Breast epithelium (tissue), 4 donors: ENCODE measurements around the gene NAPB. TPM values are rescaled to one million over a fixed set of nuclear protein-coding genes. Genes with fewer than 3 reads are reported as not detected.

ENCODE experiments used
- DNase-seq, 2 donors: peaks; one replicate each; pipeline ENCODE4 v3.0.0-alpha.2; 2019; ENCODE audit warnings: low spot score in 2 of 2
- H3K27ac ChIP-seq, 2 donors: fragments of 200-600 bp; sonication (generic) in 1 of 2; one replicate each; pipeline ENCODE4 v1.5.1; 2016 to 2019; ENCODE audit warnings: mild to moderate bottlenecking in 1 of 2
- H3K27me3 ChIP-seq, 2 donors: fragments of 200-600 bp; sonication (generic) in 1 of 2; one replicate each; pipeline versions ENCODE4 v1.5.1 to v1.6.0; 2017 to 2019; ENCODE audit warnings: control low read depth in 1 of 2, mild to moderate bottlenecking in 1 of 2
- H3K36me3 ChIP-seq: fragments of 200-600 bp; one replicate; pipeline ENCODE4 v1.5.1; 2019
- H3K4me1 ChIP-seq, 2 donors: fragments of 200-600 bp; sonication (generic); one replicate each; pipeline ENCODE4 v1.5.1; 2016 to 2019; ENCODE audit warnings: control low read depth in 1 of 2
- H3K4me3 ChIP-seq, 3 donors: fragments of 200-600 bp; sonication (generic); 1 replicate in 2 of 3; 2 replicates in 1 of 3; pipeline ENCODE4 v1.5.1; 2016 to 2019; ENCODE audit warnings: mild to moderate bottlenecking in 3 of 3, moderate library complexity in 2 of 3
- H3K9me3 ChIP-seq, 2 donors: fragments of 200-600 bp; sonication (generic) in 1 of 2; one replicate each; pipeline ENCODE4 v1.5.1; 2016 to 2019; ENCODE audit warnings: control low read depth in 1 of 2
- POLR2A ChIP-seq: fragments of 450-650 bp; IDR thresholded peaks from one replicate; pipeline ENCODE4 v1.6.1; 2016; ENCODE audit warnings: antibody characterized with exemption, mild to moderate bottlenecking, moderate library complexity
- POLR2AphosphoS5 ChIP-seq, 3 donors: sonication (generic); formaldehyde crosslinking; IDR thresholded peaks; one replicate each; pipeline ENCODE4 v1.6.1; 2017; ENCODE audit warnings: antibody characterized with exemption in 3 of 3
- intact Hi-C: fragments of 100-400 bp; cut with DNase I; formaldehyde crosslinking; loops from one replicate; pipeline ENCODE4 v1.15.1; 2023; ENCODE audit warnings: low total_unique reads
- total RNA-seq, 3 donors: library from RNA; depleted of rRNA; stranded (reverse); fragments of >200 nt; gene quantifications; one replicate each; pipeline ENCODE4 v1.1.0, GENCODE V29; 2016
- TF ChIP-seq, protein P1 (sequence below), 3 donors: fragments of 450-650 bp; IDR thresholded peaks; one replicate each; pipeline ENCODE4 v1.5.1; 2016 to 2017; ENCODE audit warnings: antibody characterized with exemption in 3 of 3, mild to moderate bottlenecking in 3 of 3, moderate library complexity in 3 of 3

NAPB gene
- total RNA-seq, 3 donors from 2014 or later, result 10.4 to 20.1 (median 16.1) TPM

DNA sequence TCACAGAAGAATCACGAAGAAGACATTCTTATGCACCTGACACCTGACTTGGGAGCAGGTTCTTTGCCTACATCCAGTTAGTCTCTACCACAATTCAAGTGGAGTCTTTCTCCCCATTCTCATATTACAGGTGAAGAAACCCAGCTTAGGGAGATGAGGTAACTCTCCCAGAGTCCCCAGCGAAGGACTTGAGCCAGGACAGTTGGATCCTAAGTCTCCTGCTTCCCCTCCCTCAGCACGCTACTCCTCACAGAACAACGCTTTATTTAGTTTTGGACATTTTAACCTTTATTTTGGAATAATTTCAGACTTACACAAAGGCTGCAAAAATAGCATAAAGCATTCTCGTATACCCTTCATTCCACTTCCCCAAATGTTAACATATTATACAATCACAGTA is 17.4 kb upstream of the NAPB start:
- H3K4me1 ChIP-seq, result no peaks in the 10 kb centered on the region
- no peaks in the 10 kb centered on the region for H3K27me3 ChIP-seq
- intact Hi-C loops, result no loop called here
- no peaks in the 10 kb centered on the region for H3K9me3 ChIP-seq
- H3K27ac ChIP-seq, result no peak overlapping the region
- H3K4me3 ChIP-seq, result no peak overlapping the region
- TF ChIP-seq POLR2A (no peak), POLR2AphosphoS5 (IDR thresholded peaks at IDR 0.05) (no peak)
- TF ChIP-seq, protein P1, sequence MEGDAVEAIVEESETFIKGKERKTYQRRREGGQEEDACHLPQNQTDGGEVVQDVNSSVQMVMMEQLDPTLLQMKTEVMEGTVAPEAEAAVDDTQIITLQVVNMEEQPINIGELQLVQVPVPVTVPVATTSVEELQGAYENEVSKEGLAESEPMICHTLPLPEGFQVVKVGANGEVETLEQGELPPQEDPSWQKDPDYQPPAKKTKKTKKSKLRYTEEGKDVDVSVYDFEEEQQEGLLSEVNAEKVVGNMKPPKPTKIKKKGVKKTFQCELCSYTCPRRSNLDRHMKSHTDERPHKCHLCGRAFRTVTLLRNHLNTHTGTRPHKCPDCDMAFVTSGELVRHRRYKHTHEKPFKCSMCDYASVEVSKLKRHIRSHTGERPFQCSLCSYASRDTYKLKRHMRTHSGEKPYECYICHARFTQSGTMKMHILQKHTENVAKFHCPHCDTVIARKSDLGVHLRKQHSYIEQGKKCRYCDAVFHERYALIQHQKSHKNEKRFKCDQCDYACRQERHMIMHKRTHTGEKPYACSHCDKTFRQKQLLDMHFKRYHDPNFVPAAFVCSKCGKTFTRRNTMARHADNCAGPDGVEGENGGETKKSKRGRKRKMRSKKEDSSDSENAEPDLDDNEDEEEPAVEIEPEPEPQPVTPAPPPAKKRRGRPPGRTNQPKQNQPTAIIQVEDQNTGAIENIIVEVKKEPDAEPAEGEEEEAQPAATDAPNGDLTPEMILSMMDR (IDR thresholded peaks at IDR 0.05), result no peak
- no peaks in the 10 kb centered on the region for H3K36me3 ChIP-seq
- DNase-seq, result no peak

DNA sequence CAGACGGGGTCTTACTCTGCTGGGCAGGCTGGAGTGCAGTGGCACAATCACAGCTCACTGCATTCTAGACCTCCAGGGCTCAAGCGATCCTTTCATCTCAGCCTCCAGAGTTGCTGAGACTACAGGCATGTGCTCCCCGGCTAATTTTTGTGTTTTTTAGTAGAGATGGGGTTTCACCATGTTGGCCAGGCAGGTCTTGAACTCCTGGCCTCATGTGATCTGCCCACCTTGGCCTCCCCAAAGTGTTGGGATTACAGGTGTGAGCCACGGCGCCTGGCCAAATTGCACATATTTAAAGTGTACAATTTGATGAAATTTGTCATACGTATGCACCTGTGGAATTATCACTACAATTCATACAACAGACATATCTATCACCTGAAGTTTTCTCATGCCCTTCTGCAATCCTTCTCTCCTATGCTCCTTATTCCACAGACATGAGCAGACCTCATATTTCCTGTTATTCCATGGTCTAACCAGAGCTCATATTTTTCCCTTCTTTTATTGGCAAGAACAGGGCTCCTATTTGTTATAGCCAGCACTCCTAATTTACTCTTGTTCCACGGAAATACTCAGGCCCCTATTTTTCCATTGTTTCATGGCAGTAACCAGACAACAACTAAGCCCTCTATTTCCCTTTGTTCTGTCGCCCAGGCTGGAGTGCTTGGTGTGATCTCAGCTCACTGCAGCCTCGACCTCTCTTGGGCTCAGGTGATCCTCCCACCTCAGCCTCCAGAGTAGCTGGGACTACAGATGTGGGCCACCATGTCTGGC is 16.0 kb upstream of the NAPB start:
- TF ChIP-seq, protein P1 (IDR thresholded peaks at IDR 0.05), result no peak
- TF ChIP-seq POLR2A (no peak), POLR2AphosphoS5 (IDR thresholded peaks at IDR 0.05) (no peak)
- no peaks in the 10 kb centered on the region for H3K9me3 ChIP-seq
- DNase-seq, result no peak
- H3K4me3 ChIP-seq, result no peak overlapping the region
- no peaks in the 10 kb centered on the region for H3K4me1 ChIP-seq
- H3K27ac ChIP-seq, result no peak overlapping the region
- intact Hi-C loops, result no loop called here
- H3K27me3 ChIP-seq, result no peaks in the 10 kb centered on the region
- no peaks in the 10 kb centered on the region for H3K36me3 ChIP-seq

DNA sequence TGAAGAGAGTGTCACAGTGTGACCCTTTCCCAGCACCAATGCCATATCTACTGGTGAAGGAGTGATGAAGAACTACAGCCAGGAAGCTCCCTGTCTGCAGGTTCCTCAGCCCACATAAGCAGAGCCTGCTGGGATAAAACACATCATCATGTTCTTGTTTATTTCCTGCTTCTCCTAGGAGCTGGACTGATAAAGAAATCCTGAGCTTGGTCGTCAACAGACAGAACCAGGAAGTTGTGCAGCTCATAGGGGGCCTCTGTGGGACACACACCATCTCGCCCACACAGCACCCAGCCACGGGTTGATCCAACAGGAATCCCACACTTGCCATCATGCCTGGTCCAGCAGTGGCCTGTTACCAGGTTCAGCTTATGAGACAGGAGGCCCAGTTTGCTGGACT is 15.4 kb upstream of the NAPB start:
- TF ChIP-seq POLR2AphosphoS5 (IDR thresholded peaks at IDR 0.05) (no peak), POLR2A (no peak)
- TF ChIP-seq, protein P1 (IDR thresholded peaks at IDR 0.05), result no peak
- H3K4me3 ChIP-seq, result no peak overlapping the region
- intact Hi-C loops, result no loop called here
- H3K9me3 ChIP-seq, result no peaks in the 10 kb centered on the region
- no peak for DNase-seq
- no peaks in the 10 kb centered on the region for H3K27me3 ChIP-seq
- H3K4me1 ChIP-seq, result no peaks in the 10 kb centered on the region
- no peaks in the 10 kb centered on the region for H3K36me3 ChIP-seq
- no peak overlapping the region for H3K27ac ChIP-seq

DNA sequence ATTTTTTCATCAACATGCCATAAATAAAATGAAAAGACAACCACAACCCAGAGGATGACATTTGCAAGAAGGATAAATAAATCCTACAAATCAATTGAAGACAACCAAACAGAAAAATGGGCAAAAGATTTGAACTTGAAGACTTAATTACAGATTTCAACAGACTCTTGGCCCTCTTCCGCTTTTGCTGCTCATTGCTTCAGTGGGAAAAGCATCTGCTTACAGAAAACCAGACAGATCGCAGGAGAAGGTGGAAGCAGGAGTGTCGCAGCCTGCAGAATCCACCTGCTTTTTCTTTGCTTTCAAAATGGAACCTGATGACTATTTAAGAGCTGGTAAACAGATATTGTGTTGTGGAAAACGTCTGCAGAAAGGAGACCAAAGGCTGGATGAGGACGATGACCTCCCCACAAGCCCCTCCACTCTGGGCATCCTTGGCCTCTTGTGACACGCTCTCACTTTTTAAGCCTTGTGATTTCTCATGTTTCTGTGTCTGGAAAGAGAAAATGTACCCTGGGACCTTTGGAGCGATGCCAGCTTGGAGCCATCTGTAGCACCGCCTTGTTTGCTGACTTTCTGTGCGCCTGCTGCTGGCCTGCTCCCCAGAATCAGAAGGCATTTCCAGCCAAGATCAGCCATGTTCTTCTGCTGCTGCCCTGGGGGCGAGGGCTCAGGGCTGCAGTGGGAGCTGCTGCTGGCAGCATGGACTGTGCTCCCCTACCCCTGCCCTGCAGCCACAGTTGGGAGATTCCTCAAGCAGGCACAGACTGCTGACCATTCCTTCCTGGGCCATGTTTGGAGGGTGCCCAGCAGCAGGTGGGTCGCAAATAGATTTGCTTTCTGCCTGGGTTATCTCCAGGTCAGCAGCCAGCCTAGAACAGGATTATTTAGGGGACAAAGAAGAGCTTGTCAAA is 14.6 kb upstream of the NAPB start:
- no peaks in the 10 kb centered on the region for H3K4me1 ChIP-seq
- DNase-seq, result peak in 1 of 2 donors; percentile 75
- TF ChIP-seq POLR2A (no peak), POLR2AphosphoS5 (IDR thresholded peaks at IDR 0.05) (no peak)
- TF ChIP-seq, protein P1 (IDR thresholded peaks at IDR 0.05), result no peak
- no peak overlapping the region for H3K27ac ChIP-seq
- H3K4me3 ChIP-seq, result no peak overlapping the region
- H3K9me3 ChIP-seq, result no peaks in the 10 kb centered on the region
- intact Hi-C loops, result no loop called here
- no peaks in the 10 kb centered on the region for H3K36me3 ChIP-seq
- no peaks in the 10 kb centered on the region for H3K27me3 ChIP-seq
